Sigmoid colon (tissue), 4 donors: Measurements from ENCODE around the gene LPAR1.

Experiments
- CTCF ChIP-seq, 4 experiments: fragments of 450-650 bp in 3 of 4; fragments of 200-600 bp in 1 of 4; IDR thresholded peaks; one replicate each; pipeline ENCODE4 v1.5.1; 2016 to 2019; ENCODE audit warnings: antibody characterized with exemption in 4 of 4, mild to moderate bottlenecking in 3 of 4, moderate library complexity in 2 of 4
- POLR2A ChIP-seq, 2 donors: fragments of 450-650 bp; IDR thresholded peaks; one replicate each; pipeline ENCODE4 v1.6.1; 2016; ENCODE audit warnings: antibody characterized with exemption in 2 of 2, mild to moderate bottlenecking in 2 of 2, moderate library complexity in 2 of 2
- POLR2AphosphoS5 ChIP-seq, 4 donors: sonication (generic); formaldehyde crosslinking; IDR thresholded peaks; one replicate each; pipeline ENCODE4 v1.6.1; 2017; ENCODE audit warnings: antibody characterized with exemption in 4 of 4

- TF ChIP-seq CTCF (IDR thresholded peaks at IDR 0.05) (no peak), POLR2AphosphoS5 (IDR thresholded peaks at IDR 0.05) (no peak), POLR2A (IDR thresholded peaks at IDR 0.05) (no peak)
These were observed 116.6 kb downstream of the LPAR1 start for GRCh38 chr9:110921705-110922104.
